Airway epithelial cell (primary cell): ENCODE data around the gene HSPA5. TPM values are rescaled to one million over a fixed set of nuclear protein-coding genes. Genes with fewer than 3 reads are reported as not detected.

Experiments
- total RNA-seq: library from RNA; depleted of rRNA; stranded (reverse); fragments of >200 nt; gene quantifications from 2 replicates; pipeline ENCODE4 v1.2.3, GENCODE V29; 2015

The HSPA5 gene
- 251 and 273 TPM in 2 replicates for total RNA-seq

DNA sequence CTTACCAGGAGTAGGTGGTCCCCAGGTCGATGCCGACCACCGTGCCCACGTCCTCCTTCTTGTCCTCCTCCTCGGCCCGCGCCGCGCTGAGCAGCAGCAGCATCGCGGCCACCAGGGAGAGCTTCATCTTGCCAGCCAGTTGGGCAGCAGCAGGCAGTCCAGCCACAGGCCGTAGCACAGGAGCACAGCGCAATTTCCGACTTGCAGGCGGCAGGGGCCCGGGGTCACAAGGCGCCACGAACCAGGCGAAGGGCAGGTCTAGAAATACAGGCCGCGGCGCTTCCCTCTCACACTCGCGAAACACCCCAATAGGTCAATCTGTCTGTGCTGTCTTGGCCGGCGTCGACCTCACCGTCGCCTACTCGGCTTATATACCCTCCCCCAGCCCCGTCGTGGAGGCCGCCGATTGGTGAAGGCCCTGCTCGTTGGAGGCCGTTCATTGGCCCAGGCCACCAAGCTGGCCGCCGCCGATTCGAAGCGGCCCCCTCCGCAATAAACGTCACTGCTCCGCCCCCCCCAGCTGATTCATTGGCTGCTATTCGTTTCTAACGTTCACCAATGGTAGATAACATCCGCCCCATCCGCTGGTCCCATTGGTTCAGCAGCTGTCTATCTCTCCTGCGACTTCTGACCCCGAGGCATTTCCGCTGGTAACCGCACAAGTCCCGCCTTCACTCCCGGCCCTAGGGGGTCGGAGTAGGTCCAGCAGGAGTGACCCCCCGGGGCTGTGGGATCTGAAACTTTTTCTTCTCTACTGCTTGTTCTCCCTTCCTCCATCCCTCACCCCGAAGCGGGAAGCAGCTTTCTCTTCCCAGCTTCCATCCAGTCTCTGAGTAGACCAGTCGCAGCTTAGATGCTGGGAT lies at the start of gene HSPA5:
HSPA5 (minus strand) TSS at position 344 of the 863 bp plus-strand sequence; CDS start at position 127, 217 bp downstream.

DNA sequence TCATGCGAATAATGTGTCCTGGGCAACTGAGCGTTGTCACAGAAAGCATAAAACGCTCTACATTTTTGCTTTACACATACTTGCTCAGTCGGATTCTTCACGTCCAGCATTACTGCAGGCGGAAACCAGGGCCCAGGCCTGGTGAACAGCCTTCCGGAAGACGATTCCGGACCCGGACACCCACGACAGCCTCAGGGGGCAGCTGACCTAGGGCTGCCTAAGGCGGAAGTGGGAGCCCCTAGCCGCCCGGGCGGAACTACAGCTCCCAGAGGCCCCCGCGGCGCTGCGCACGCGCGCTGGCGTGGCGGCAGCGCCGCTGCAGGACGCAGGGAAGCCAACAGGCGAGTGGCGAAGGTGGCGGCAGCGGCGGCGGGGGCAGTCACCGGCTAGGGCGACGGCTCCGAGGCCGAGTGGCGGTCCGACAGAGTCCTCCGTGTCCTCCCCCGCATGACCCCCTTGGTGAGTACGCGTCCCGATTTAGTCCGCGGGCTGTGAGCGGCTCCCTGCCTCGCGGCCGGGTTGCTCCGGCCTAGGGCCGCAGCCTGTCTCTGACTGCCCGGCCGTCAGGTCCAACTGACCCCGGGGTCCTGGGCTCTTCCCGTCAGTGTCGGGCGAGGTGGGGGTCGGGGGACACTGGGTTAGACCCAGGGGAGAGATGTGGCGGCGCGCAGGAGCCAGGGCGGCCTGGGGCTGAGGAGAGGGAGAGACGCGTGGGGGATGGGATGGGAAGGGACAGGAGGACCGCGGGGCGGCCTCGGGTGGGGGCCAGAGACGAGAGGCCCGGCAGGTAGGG lies 20.6 kb upstream of the HSPA5 start, which contains the start of gene GAPVD1:
GAPVD1 (plus strand) TSS at position 326 of the 793 bp plus-strand sequence. CDS start 37,096 bp downstream, outside the sequence.

DNA sequence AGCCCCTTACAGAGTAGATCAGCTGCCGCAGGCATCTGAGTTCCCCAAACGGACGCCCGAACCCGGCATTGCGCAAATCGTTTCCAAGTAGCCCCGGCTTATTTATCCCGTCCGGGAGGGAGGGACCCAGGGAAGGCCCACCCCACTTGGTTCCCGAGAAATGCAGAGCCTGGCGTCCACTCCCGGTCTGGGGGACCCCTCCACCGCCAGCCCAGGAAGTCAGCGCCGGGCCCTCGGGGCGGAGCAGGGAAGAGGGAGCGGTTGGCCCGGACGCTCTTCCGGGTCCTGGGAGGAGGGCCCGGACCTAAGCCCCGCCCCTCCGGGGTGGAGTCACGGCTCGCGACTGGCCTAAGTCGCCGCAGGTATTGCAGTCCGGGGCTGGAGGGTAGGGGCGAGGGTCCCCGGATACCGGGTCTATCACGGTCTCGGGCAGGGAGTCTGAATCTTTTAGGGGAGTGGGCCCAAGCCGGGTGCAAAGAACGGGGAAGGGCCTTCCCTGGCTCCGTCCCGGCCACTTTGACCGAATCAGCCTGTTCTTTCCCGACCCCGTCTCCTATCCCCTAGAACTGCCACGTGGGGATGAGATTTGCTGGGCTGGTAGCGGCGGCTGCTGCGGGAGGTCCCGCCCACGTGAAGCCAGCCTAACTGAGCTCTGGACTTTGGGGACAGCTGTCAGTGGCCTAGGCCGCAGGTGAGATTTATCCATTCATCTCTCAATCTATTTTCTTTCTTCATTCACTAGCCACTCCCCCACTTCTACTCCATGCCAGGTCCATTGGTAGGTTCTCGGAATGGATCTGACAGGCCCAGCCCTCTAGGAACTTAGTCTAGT lies 40.7 kb downstream of the HSPA5 start, which contains the start of gene RABEPK:
RABEPK (plus strand) TSS at position 327 of the 832 bp plus-strand sequence. CDS start 2,472 bp downstream, outside the sequence.

DNA sequence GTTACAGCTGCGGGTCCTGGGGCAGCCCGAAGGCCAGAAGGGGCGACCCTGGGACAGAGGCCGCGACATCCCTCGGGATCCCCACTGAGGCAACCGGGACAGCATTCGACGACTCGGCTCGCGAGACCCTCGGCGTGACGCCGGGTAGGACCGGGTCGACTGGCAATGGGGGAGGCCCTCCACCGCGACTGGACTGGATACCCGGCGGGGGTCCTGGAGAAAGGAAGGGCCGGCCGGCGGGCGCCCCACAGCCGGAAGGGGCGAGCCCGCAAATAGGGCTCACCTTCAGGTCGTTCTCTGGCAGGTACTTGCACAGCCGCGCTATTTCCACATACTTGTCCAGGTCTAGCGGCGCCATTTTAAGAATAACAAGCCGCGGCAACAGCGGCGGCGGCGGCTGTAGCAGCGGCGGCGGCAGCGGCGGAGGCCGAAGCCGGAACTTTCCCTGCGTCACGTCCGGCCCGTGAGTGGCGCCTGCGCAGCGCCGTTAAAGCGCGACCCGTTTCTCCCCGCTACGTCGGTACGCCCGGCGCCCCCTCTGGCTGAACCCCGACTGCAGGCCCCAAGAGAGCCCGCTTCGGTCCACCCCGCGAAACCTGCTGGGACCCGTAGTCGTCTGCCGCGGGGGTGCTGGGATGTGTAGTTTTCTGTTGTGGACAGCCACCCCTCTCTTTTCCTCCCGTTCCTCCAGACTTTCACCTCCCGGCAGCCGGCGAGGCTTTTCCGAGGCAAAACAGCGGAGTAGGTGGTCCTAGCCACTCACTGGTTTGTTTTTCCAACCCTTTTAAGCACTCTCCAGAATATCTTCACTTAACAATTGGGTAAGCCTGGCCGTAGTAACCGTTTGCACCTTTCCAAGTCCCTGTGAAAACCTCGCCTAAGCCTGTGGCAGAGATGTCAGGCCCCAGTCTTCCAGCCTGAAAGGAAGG lies 51.5 kb downstream of the HSPA5 start, which contains the start of gene PPP6C:
PPP6C (minus strand) TSS at position 443 of the 929 bp plus-strand sequence; CDS start at position 358, 85 bp downstream.

Other genes starting within 250 kb of the HSPA5 start
- 3.8 and 5.3 TPM in 2 replicates for gene SCAI, start 97.8 kb downstream of the HSPA5 start, total RNA-seq
- 20.1 and 23.6 TPM in 2 replicates for gene PPP6C, start 51.5 kb downstream of the HSPA5 start, total RNA-seq
- 21.3 and 23.1 TPM in 2 replicates for gene RABEPK, start 40.8 kb downstream of the HSPA5 start, total RNA-seq
- 28.1 and 37.4 TPM in 2 replicates for gene GAPVD1, start 20.5 kb upstream of the HSPA5 start, total RNA-seq